Measurements from ENCODE around the gene ACSF3.

The ACSF3 gene

GRCh38 chr16:89132194-89133005 lies 38.7 kb downstream of the ACSF3 start:
- DNase-seq = no peak

GRCh38 chr16:89133457-89134127 lies 39.9 kb downstream of the ACSF3 start:
- no peak for DNase-seq

- DNase-seq = no peak
Observed at GRCh38 chr16:89134269-89134668, 40.6 kb downstream of the ACSF3 start.

GRCh38 chr16:89135166-89135565 lies 41.5 kb downstream of the ACSF3 start:
- no peak for DNase-seq

GRCh38 chr16:89135971-89136765 lies 42.5 kb downstream of the ACSF3 start:
- no peak for DNase-seq

GRCh38 chr16:89136931-89137330 lies 43.3 kb downstream of the ACSF3 start:
- DNase-seq = no peak

GRCh38 chr16:89137666-89138512 lies 44.2 kb downstream of the ACSF3 start:
- DNase-seq = no peak

GRCh38 chr16:89138513-89138795 lies 44.8 kb downstream of the ACSF3 start:
- DNase-seq = no peak

- no peak for DNase-seq
Observed at GRCh38 chr16:89138843-89139520, 45.3 kb downstream of the ACSF3 start.

- no peak for DNase-seq
Observed at GRCh38 chr16:89139907-89140361, 46.3 kb downstream of the ACSF3 start.

GRCh38 chr16:89140401-89140800 lies 46.7 kb downstream of the ACSF3 start:
- no peak for DNase-seq

- DNase-seq = no peak
Observed at GRCh38 chr16:89140981-89141883, 47.6 kb downstream of the ACSF3 start.

GRCh38 chr16:89141884-89142267 lies 48.2 kb downstream of the ACSF3 start:
- DNase-seq = no peak

- DNase-seq = no peak
Observed at GRCh38 chr16:89142474-89143195, 49.0 kb downstream of the ACSF3 start.

GRCh38 chr16:89143201-89143741 lies 49.6 kb downstream of the ACSF3 start:
- DNase-seq = no peak

- DNase-seq = no peak
Observed at GRCh38 chr16:89143911-89144675, 50.4 kb downstream of the ACSF3 start.

- DNase-seq = no peak
Observed at GRCh38 chr16:89144681-89145080, 51.0 kb downstream of the ACSF3 start.

- DNase-seq = no peak
Observed at GRCh38 chr16:89145406-89146161, 51.9 kb downstream of the ACSF3 start.

Data from CD4-positive, alpha-beta T cell treated with Interferon alpha-2 for 1 hour (primary cell).